AG04450 (cell line): ENCODE data around the gene RSAD1. TPM values are rescaled to one million over a fixed set of nuclear protein-coding genes. Genes with fewer than 3 reads are reported as not detected.

ENCODE experiments used
- CTCF ChIA-PET: fragments of 300-600, 350-600 bp; formaldehyde crosslinking; extraction: SDS; loops from one replicate; lab custom pipeline; 2022; ENCODE audit warnings: antibody characterized with exemption, inconsistent platforms; lab: Charles Lee
- POLR2A ChIA-PET: fragments of 350-600 bp; formaldehyde crosslinking; extraction: SDS; loops from one replicate; lab custom pipeline; 2021; ENCODE audit warnings: antibody characterized with exemption, inconsistent platforms; lab: Yijun Ruan, JAX
- DNase-seq: peaks from one replicate; pipeline ENCODE4 v3.0.0-alpha.2; 2011; ENCODE audit warnings: low read depth, low spot score
- H3K27ac ChIP-seq: one replicate; pipeline ENCODE4 v1.5.1; 2012; ENCODE audit warnings: low read depth, low read length, control low read depth
- H3K27me3 ChIP-seq: one replicate; pipeline ENCODE4 v1.6.0; 2012; ENCODE audit warnings: low read length; ENCODE audit not compliant: control insufficient read depth, insufficient read depth
- H3K4me3 ChIP-seq: 2 replicates; pipeline ENCODE4 v1.5.1; 2011; ENCODE audit warnings: mild to moderate bottlenecking, low read depth, low read length, control low read depth
- H3K9me3 ChIP-seq: 2 replicates; pipeline ENCODE4 v1.5.1; 2012; ENCODE audit warnings: low read length; ENCODE audit not compliant: control insufficient read depth, insufficient read depth
- CTCF ChIP-seq: IDR thresholded peaks from 2 replicates; pipeline ENCODE4 v1.5.1; 2011; ENCODE audit warnings: low read depth, low read length, control low read depth, inconsistent platforms
- polyA plus RNA-seq: library from polyadenylated mRNA; depleted of rRNA; stranded (reverse); fragments of >200 nt; gene quantifications from 2 replicates; pipeline ENCODE4 v1.2.3, GENCODE V29; 2011

Gene RSAD1
- polyA plus RNA-seq, 1 experiment, result 15.5 TPM

GRCh38 chr17:50501054-50501453, 22.4 kb downstream of the RSAD1 start:
- no peak overlapping the region for H3K27ac ChIP-seq
- peak; percentile 45 for TF ChIP-seq CTCF
- DNase-seq, result no peak
- CTCF ChIA-PET, result interaction anchor here (0.6 to 2.1 kb wide), 12 partner anchors 8 to 749 kb away, joined by 3 to 22 read pairs (median 3); no protein-coding TSS in a partner anchor
- no peaks in the 10 kb centered on the region for H3K9me3 ChIP-seq
- H3K4me3 ChIP-seq, result no peak overlapping the region
- peaks cover 3% of the 10 kb centered on the region for H3K27me3 ChIP-seq
- POLR2A ChIA-PET, result interaction anchor here (1.1 kb wide), 1 partner anchor 22 kb away, joined by 3 read pairs; no protein-coding TSS in a partner anchor

- no peak overlapping the region for H3K4me3 ChIP-seq
- POLR2A ChIA-PET, result interaction anchor here (0.6 kb wide), 1 partner anchor 364 kb away, joined by 3 read pairs; the partner anchor contains the start of gene TOB1
- CTCF ChIA-PET, result interaction anchor here (2.1 kb wide), 1 partner anchor 19 kb away, joined by 22 read pairs; no protein-coding TSS in a partner anchor
- no peak for TF ChIP-seq CTCF
- H3K27ac ChIP-seq, result no peak overlapping the region
- H3K9me3 ChIP-seq, result no peaks in the 10 kb centered on the region
- no peak for DNase-seq
- peaks cover 6% of the 10 kb centered on the region for H3K27me3 ChIP-seq
Measured at GRCh38 chr17:50502301-50502990, 23.8 kb downstream of the RSAD1 start.

GRCh38 chr17:50505591-50506130, 27.0 kb downstream of the RSAD1 start:
- Histone ChIP-seq H3K27me3 (peaks cover 6% of the 10 kb centered on the region), H3K9me3 (no peaks in the 10 kb centered on the region; the same call in 1 of the 2 replicates), H3K27ac (no peak overlapping the region), H3K4me3 (no peak overlapping the region)
- TF ChIP-seq CTCF, result no peak
- CTCF ChIA-PET, result no interaction called here
- POLR2A ChIA-PET, result no interaction called here
- DNase-seq, result no peak

- H3K4me3 ChIP-seq, result no peak overlapping the region
- no peak for TF ChIP-seq CTCF
- DNase-seq, result no peak
- H3K9me3 ChIP-seq, result no peaks in the 10 kb centered on the region; the same call in 1 of the 2 replicates
- H3K27me3 ChIP-seq, result peaks cover 6% of the 10 kb centered on the region
- H3K27ac ChIP-seq, result no peak overlapping the region
- ChIA-PET CTCF (interaction anchor here (0.5 to 0.6 kb wide), 2 partner anchors 117 to 1587 kb away, joined by 7 to 12 read pairs; no protein-coding TSS in a partner anchor), POLR2A (no interaction called here)
Measured at GRCh38 chr17:50506298-50506697, 27.6 kb downstream of the RSAD1 start.
